GM10266 (cell line): ENCODE measurements around the gene RYR2.
A peak's percentile ranks its signal among the peaks of the same experiment; 100 is the strongest.

Experiments
- DNase-seq: peaks from one replicate; pipeline ENCODE4 v3.0.0; 2012; ENCODE audit errors: extremely low spot score
- CTCF ChIP-seq: IDR thresholded peaks from 2 replicates; pipeline ENCODE4 v1.5.1; 2012; ENCODE audit warnings: mild to moderate bottlenecking, low read depth; ENCODE audit not compliant: control insufficient read depth, insufficient read depth; ENCODE audit errors: missing control alignments

The RYR2 gene

GRCh38 chr1:237041795-237042525, at the start of gene RYR2:
RYR2 (plus strand) TSS chr1:237042184; CDS start chr1:237042522, 338 bp downstream.
- no peak for DNase-seq
- TF ChIP-seq CTCF = peak; percentile 17

- no peak for DNase-seq
- no peak for TF ChIP-seq CTCF
These were observed 49.5 kb upstream of the RYR2 start for GRCh38 chr1:236992449-236992848.

- TF ChIP-seq CTCF = no peak
- no peak for DNase-seq
These were observed 47.5 kb upstream of the RYR2 start for GRCh38 chr1:236994450-236994849.

- DNase-seq = no peak
These were observed 44.6 kb upstream of the RYR2 start for GRCh38 chr1:236997361-236997760.

GRCh38 chr1:236997882-236998281, 44.1 kb upstream of the RYR2 start:
- TF ChIP-seq CTCF = no peak
- no peak for DNase-seq

More at GRCh38 chr1:236997361-236997760, 44.6 kb upstream of the RYR2 start:
- no peak for TF ChIP-seq CTCF

- no peak for DNase-seq
- no peak for TF ChIP-seq CTCF
These were observed 43.4 kb upstream of the RYR2 start for GRCh38 chr1:236998546-236998945.

GRCh38 chr1:237000191-237000590, 41.8 kb upstream of the RYR2 start:
- DNase-seq = no peak
- no peak for TF ChIP-seq CTCF
